Cardiac muscle cell (in vitro differentiated cells and primary cell): ENCODE data around the gene GNPTG. TPM values are rescaled to one million over a fixed set of nuclear protein-coding genes. Genes with fewer than 3 reads are reported as not detected.

Experiments used
- DNase-seq, 2 donors: peaks; one replicate each; pipeline versions ENCODE4 v3.0.0 to v3.0.0-alpha.2; 2010 to 2017; ENCODE audit warnings: low read depth in 1 of 2, low spot score in 1 of 2
- H3K27ac ChIP-seq: fragments of 200-600 bp; sonication (generic); 2 replicates; pipeline ENCODE4 v1.5.1; 2016
- H3K27me3 ChIP-seq: fragments of 200-600 bp; sonication (generic); 2 replicates; pipeline ENCODE4 v1.6.0; 2016; ENCODE audit warnings: control low read depth
- H3K36me3 ChIP-seq: fragments of 200-600 bp; sonication (generic); 2 replicates; pipeline ENCODE4 v1.5.1; 2016; ENCODE audit warnings: control low read depth
- H3K4me1 ChIP-seq: fragments of 200-600 bp; sonication (generic); 2 replicates; pipeline ENCODE4 v1.8.1; 2017; ENCODE audit warnings: low read depth, mild to moderate bottlenecking, mixed run types
- H3K4me3 ChIP-seq: fragments of 200-600 bp; sonication (generic); 2 replicates; pipeline ENCODE4 v1.5.1; 2016; ENCODE audit warnings: mild to moderate bottlenecking
- H3K9me3 ChIP-seq: fragments of 200-600 bp; sonication (generic); 2 replicates; pipeline ENCODE4 v1.5.1; 2017; ENCODE audit warnings: low read depth, mild to moderate bottlenecking, control low read depth
- CTCF ChIP-seq: IDR thresholded peaks from 2 replicates; pipeline ENCODE4 v1.5.1; 2012; ENCODE audit warnings: low read depth, mild to moderate bottlenecking, low read length
- polyA plus RNA-seq: library from polyadenylated mRNA; unstranded; fragments of >200 nt; fragmentation: Nextera tagmentation; extraction: Ambion mirVana; gene quantifications from 2 replicates; pipeline ENCODE4 v1.2.1, GENCODE V29; 2016
- total RNA-seq: library from RNA; depleted of rRNA; stranded (reverse); fragments of >200 nt; gene quantifications from 2 replicates; pipeline ENCODE4 v1.2.3, GENCODE V29; 2016

The GNPTG gene
- total and polyA plus RNA-seq, 2 experiments from 2014 or later: 57.0 to 60.3 TPM

- H3K27ac ChIP-seq: no peak overlapping the region
- DNase-seq: no peak
These were observed 38.6 kb downstream of the GNPTG start for GRCh38 chr16:1390239-1390779.

GRCh38 chr16:1392826-1393225, 41.1 kb downstream of the GNPTG start:
- no peak for TF ChIP-seq CTCF
- no peaks in the 10 kb centered on the region for H3K4me1 ChIP-seq
- no peak overlapping the region for H3K4me3 ChIP-seq
- no peaks in the 10 kb centered on the region for H3K9me3 ChIP-seq
- no peak overlapping the region for H3K27ac ChIP-seq
- no peak for DNase-seq
- peaks cover 8% of the 10 kb centered on the region for H3K36me3 ChIP-seq
- H3K27me3 ChIP-seq: no peaks in the 10 kb centered on the region

More at GRCh38 chr16:1390239-1390779, 38.6 kb downstream of the GNPTG start:
- Histone ChIP-seq H3K4me1 (no peaks in the 10 kb centered on the region), H3K4me3 (no peak overlapping the region), H3K36me3 (peaks cover 8% of the 10 kb centered on the region), H3K27me3 (no peaks in the 10 kb centered on the region), H3K9me3 (no peaks in the 10 kb centered on the region)
- TF ChIP-seq CTCF: no peak

GRCh38 chr16:1393613-1394176, 42.0 kb downstream of the GNPTG start:
- Histone ChIP-seq H3K36me3 (peaks cover 11% of the 10 kb centered on the region), H3K27ac (no peak overlapping the region), H3K4me3 (no peak overlapping the region), H3K4me1 (no peaks in the 10 kb centered on the region), H3K9me3 (no peaks in the 10 kb centered on the region), H3K27me3 (no peaks in the 10 kb centered on the region)
- TF ChIP-seq CTCF: no peak
- DNase-seq: no peak

GRCh38 chr16:1394367-1394951, 42.7 kb downstream of the GNPTG start:
- H3K27me3 ChIP-seq: no peaks in the 10 kb centered on the region
- H3K4me1 ChIP-seq: no peaks in the 10 kb centered on the region
- no peaks in the 10 kb centered on the region for H3K9me3 ChIP-seq
- TF ChIP-seq CTCF: no peak
- peaks cover 14% of the 10 kb centered on the region for H3K36me3 ChIP-seq
- no peak overlapping the region for H3K27ac ChIP-seq
- H3K4me3 ChIP-seq: no peak overlapping the region
- no peak for DNase-seq

- Histone ChIP-seq H3K4me3 (no peak overlapping the region), H3K9me3 (no peaks in the 10 kb centered on the region), H3K27me3 (no peaks in the 10 kb centered on the region), H3K36me3 (peaks cover 9% of the 10 kb centered on the region), H3K27ac (no peak overlapping the region), H3K4me1 (no peaks in the 10 kb centered on the region)
- no peak for DNase-seq
- TF ChIP-seq CTCF: no peak
These were observed 43.8 kb downstream of the GNPTG start for GRCh38 chr16:1395444-1396031.
